ENCODE results near the gene POTEH. TPM values are rescaled to one million over a fixed set of nuclear protein-coding genes. Genes with fewer than 3 reads are reported as not detected.
"Not testable (repeated sequence)": the region's sequence is repeated elsewhere in the genome, so short reads cannot be mapped to it uniquely, and the experiment has no call there.

POTEH gene
- total RNA-seq (not detected), polyA plus RNA-seq (0.02 TPM)
- long read RNA-seq, donor 1 = 0 reads
- long read RNA-seq, donor 2 = 0 reads
- long read RNA-seq, donor 3 = 0 reads
- long read RNA-seq, donor 4 = 0 reads
- long read RNA-seq, donor 5 = 0 reads
- long read RNA-seq, donor 6 = 0 reads
- long read RNA-seq, donor 7 = 0 reads
- long read RNA-seq, donor 8 = 0 reads
- long read RNA-seq, donor 9 = 0 reads
- long read RNA-seq, donor 10 = 0 reads

DNA sequence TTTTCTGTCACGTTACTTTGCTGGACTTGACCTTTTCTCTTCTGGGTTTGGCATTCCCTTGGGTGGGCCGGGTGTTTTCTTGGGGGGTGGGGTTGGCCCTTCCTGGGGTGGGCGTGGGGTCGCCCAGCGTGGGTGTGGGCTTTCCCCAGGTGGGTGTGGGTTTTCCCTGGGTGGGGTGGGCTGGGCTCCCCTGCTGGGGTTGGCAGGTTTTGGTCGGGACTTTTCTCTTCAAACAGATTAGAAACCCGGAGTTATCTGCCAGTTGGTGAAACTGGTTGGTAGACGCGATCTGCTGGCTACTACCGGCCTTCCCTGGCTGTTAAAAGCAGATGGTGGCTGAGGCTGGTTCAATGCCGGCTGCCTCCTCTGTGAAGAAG is at the start of gene POTEH:
Gene POTEH (plus strand): TSS at position 278 of the 377 bp plus-strand sequence. CDS start 52 bp downstream, at position 330.
- H3K27ac ChIP-seq (ENCODE audit: low read depth in 1 of 2, low read length in 1 of 2); H3K4me3 ChIP-seq (ENCODE audit: low read length in 2 of 2); H3K9me3 ChIP-seq (ENCODE audit: control insufficient read depth in 2 of 2, insufficient read depth in 1 of 2, low read length in 1 of 2); DNase-seq (ENCODE audit: low read depth in 6 of 9, low spot score in 9 of 9); H3K27me3 ChIP-seq (ENCODE audit: control insufficient read depth in 2 of 2, insufficient read depth in 1 of 2, low read length in 1 of 2); H3K4me1 ChIP-seq (ENCODE audit: control insufficient read depth in 2 of 2, insufficient read depth in 2 of 2, low read length in 2 of 2); H3K36me3 ChIP-seq (ENCODE audit: control insufficient read depth in 2 of 2, insufficient read depth in 2 of 2, low read length in 1 of 2): not testable (repeated sequence)
- WGBS = 85% methylated on average over 7 of the region's 11 CpGs

DNA sequence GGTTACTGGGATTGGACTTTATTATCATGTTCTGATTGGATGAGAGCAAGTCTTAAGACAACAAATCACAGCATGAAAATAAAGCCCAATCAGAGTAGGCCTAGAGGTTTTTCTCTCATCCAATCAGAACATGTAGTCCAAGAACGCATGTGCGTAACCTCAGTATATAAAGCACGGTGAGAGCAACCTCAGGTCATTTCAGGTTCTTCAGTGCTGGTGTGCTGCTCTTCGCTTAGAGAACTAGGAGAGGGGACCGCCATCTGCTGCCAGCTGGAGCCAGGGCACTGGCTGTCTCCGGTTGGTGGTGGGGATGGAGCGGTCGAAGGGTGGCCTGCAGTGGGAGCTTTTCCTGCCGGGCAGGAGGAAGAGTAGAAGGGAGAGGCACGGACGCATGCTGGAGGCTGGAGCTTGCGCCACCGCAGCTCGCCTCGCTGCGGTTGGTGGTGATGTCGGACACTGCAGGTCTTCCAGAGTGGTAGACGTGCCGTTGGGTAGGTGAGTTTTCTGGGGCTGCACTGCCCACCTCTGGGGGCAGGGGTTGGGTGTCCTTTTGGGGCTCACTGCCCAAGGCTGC is 47.5 kb upstream of the POTEH start:
- not testable (repeated sequence) for H3K27me3 ChIP-seq (ENCODE audit: control insufficient read depth in 2 of 2, insufficient read depth in 1 of 2, low read length in 1 of 2); H3K4me1 ChIP-seq (ENCODE audit: control insufficient read depth in 2 of 2, insufficient read depth in 2 of 2, low read length in 2 of 2); H3K9me3 ChIP-seq (ENCODE audit: control insufficient read depth in 2 of 2, insufficient read depth in 1 of 2, low read length in 1 of 2); H3K4me3 ChIP-seq (ENCODE audit: low read length in 2 of 2); H3K27ac ChIP-seq (ENCODE audit: low read depth in 1 of 2, low read length in 1 of 2); DNase-seq (ENCODE audit: low read depth in 6 of 9, low spot score in 9 of 9); H3K36me3 ChIP-seq (ENCODE audit: control insufficient read depth in 2 of 2, insufficient read depth in 2 of 2, low read length in 1 of 2)
- WGBS = 96% methylated on average over 6 of the region's 19 CpGs

DNA sequence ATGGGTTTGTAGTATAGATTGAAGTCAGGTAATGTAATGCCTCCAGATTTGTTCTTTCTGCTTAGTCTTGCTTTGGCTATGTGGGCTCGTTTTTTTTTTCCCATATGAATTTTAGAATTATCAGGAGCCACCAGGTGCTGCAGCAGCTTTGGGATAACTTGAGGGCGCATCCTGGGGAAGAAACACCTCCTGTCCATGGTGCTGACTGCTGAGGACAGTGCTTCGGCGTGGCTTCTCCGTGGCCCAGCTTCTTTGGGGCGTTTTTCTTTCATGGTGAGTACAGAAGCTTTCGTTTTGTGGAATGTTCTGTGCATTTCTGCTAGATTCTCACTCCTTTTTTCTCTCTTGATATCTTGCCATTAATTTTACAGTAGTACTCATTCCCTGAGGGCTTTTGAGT is 37.9 kb upstream of the POTEH start:
- WGBS = 71% methylated on average over 6 of the region's 7 CpGs
- not testable (repeated sequence) for DNase-seq (ENCODE audit: low read depth in 6 of 9, low spot score in 9 of 9); H3K4me1 ChIP-seq (ENCODE audit: control insufficient read depth in 2 of 2, insufficient read depth in 2 of 2, low read length in 2 of 2)

GRCh38 chr22:15652738-15653137 is 37.1 kb upstream of the POTEH start:
- no CpG with 5 or more reads among the region's 6 CpGs for WGBS
- not testable (repeated sequence) for H3K27me3 ChIP-seq (ENCODE audit: control insufficient read depth in 2 of 2, insufficient read depth in 1 of 2, low read length in 1 of 2); H3K27ac ChIP-seq (ENCODE audit: low read depth in 1 of 2, low read length in 1 of 2); H3K4me1 ChIP-seq (ENCODE audit: control insufficient read depth in 2 of 2, insufficient read depth in 2 of 2, low read length in 2 of 2); H3K36me3 ChIP-seq (ENCODE audit: control insufficient read depth in 2 of 2, insufficient read depth in 2 of 2, low read length in 1 of 2); DNase-seq (ENCODE audit: low read depth in 6 of 9, low spot score in 9 of 9); H3K4me3 ChIP-seq (ENCODE audit: low read length in 2 of 2); H3K9me3 ChIP-seq (ENCODE audit: control insufficient read depth in 2 of 2, insufficient read depth in 1 of 2, low read length in 1 of 2)

More for the DNA sequence above, 37.9 kb upstream of the POTEH start:
- H3K27me3 ChIP-seq (ENCODE audit: control insufficient read depth in 2 of 2, insufficient read depth in 1 of 2, low read length in 1 of 2); H3K4me3 ChIP-seq (ENCODE audit: low read length in 2 of 2); H3K36me3 ChIP-seq (ENCODE audit: control insufficient read depth in 2 of 2, insufficient read depth in 2 of 2, low read length in 1 of 2); H3K27ac ChIP-seq (ENCODE audit: low read depth in 1 of 2, low read length in 1 of 2); H3K9me3 ChIP-seq (ENCODE audit: control insufficient read depth in 2 of 2, insufficient read depth in 1 of 2, low read length in 1 of 2): not testable (repeated sequence)

- H3K9me3 ChIP-seq (ENCODE audit: control insufficient read depth in 2 of 2, insufficient read depth in 1 of 2, low read length in 1 of 2); DNase-seq (ENCODE audit: low read depth in 6 of 9, low spot score in 9 of 9); H3K36me3 ChIP-seq (ENCODE audit: control insufficient read depth in 2 of 2, insufficient read depth in 2 of 2, low read length in 1 of 2); H3K4me3 ChIP-seq (ENCODE audit: low read length in 2 of 2); H3K4me1 ChIP-seq (ENCODE audit: control insufficient read depth in 2 of 2, insufficient read depth in 2 of 2, low read length in 2 of 2); H3K27me3 ChIP-seq (ENCODE audit: control insufficient read depth in 2 of 2, insufficient read depth in 1 of 2, low read length in 1 of 2); H3K27ac ChIP-seq (ENCODE audit: low read depth in 1 of 2, low read length in 1 of 2): not testable (repeated sequence)
- 78% methylated on average over 2 of the region's 2 CpGs for WGBS
Measured at GRCh38 chr22:15653241-15653640, 36.6 kb upstream of the POTEH start.

- DNase-seq (ENCODE audit: low read depth in 6 of 9, low spot score in 9 of 9); H3K4me1 ChIP-seq (ENCODE audit: control insufficient read depth in 2 of 2, insufficient read depth in 2 of 2, low read length in 2 of 2); H3K27me3 ChIP-seq (ENCODE audit: control insufficient read depth in 2 of 2, insufficient read depth in 1 of 2, low read length in 1 of 2); H3K27ac ChIP-seq (ENCODE audit: low read depth in 1 of 2, low read length in 1 of 2); H3K36me3 ChIP-seq (ENCODE audit: control insufficient read depth in 2 of 2, insufficient read depth in 2 of 2, low read length in 1 of 2); H3K4me3 ChIP-seq (ENCODE audit: low read length in 2 of 2); H3K9me3 ChIP-seq (ENCODE audit: control insufficient read depth in 2 of 2, insufficient read depth in 1 of 2, low read length in 1 of 2): not testable (repeated sequence)
- no CpG with 5 or more reads among the region's 2 CpGs for WGBS
Measured at GRCh38 chr22:15661102-15661501, 28.7 kb upstream of the POTEH start.

- not testable (repeated sequence) for H3K4me1 ChIP-seq (ENCODE audit: control insufficient read depth in 2 of 2, insufficient read depth in 2 of 2, low read length in 2 of 2); H3K36me3 ChIP-seq (ENCODE audit: control insufficient read depth in 2 of 2, insufficient read depth in 2 of 2, low read length in 1 of 2); H3K27ac ChIP-seq (ENCODE audit: low read depth in 1 of 2, low read length in 1 of 2); DNase-seq (ENCODE audit: low read depth in 6 of 9, low spot score in 9 of 9); H3K4me3 ChIP-seq (ENCODE audit: low read length in 2 of 2); H3K9me3 ChIP-seq (ENCODE audit: control insufficient read depth in 2 of 2, insufficient read depth in 1 of 2, low read length in 1 of 2); H3K27me3 ChIP-seq (ENCODE audit: control insufficient read depth in 2 of 2, insufficient read depth in 1 of 2, low read length in 1 of 2)
- 100% methylated on average over 1 of the region's 3 CpGs for WGBS
Measured at GRCh38 chr22:15664682-15665081, 25.1 kb upstream of the POTEH start.

DNA sequence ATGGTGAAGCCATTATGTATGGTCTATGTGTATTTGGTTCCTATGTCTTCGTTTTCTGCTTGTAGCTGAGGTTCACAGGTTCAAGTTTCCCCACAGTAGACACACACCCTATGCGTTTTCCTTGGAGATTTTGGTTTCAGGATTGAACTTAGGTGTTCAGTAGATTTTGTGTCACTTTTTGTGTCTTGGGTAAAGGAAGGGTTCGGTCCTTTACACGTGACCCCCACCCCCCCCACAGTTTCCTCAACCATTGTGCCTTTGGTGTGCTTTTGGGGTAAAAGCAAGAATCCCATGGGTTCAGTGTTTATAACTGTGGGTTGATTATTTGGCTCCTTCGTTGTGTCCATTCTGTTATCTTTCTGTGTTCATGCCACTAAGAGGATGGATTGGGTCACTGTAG is 24.3 kb upstream of the POTEH start:
- DNase-seq (ENCODE audit: low read depth in 6 of 9, low spot score in 9 of 9); H3K4me1 ChIP-seq (ENCODE audit: control insufficient read depth in 2 of 2, insufficient read depth in 2 of 2, low read length in 2 of 2); H3K36me3 ChIP-seq (ENCODE audit: control insufficient read depth in 2 of 2, insufficient read depth in 2 of 2, low read length in 1 of 2); H3K27me3 ChIP-seq (ENCODE audit: control insufficient read depth in 2 of 2, insufficient read depth in 1 of 2, low read length in 1 of 2); H3K27ac ChIP-seq (ENCODE audit: low read depth in 1 of 2, low read length in 1 of 2); H3K9me3 ChIP-seq (ENCODE audit: control insufficient read depth in 2 of 2, insufficient read depth in 1 of 2, low read length in 1 of 2); H3K4me3 ChIP-seq (ENCODE audit: low read length in 2 of 2): not testable (repeated sequence)
- 72% methylated on average over 5 of the region's 5 CpGs for WGBS

DNA sequence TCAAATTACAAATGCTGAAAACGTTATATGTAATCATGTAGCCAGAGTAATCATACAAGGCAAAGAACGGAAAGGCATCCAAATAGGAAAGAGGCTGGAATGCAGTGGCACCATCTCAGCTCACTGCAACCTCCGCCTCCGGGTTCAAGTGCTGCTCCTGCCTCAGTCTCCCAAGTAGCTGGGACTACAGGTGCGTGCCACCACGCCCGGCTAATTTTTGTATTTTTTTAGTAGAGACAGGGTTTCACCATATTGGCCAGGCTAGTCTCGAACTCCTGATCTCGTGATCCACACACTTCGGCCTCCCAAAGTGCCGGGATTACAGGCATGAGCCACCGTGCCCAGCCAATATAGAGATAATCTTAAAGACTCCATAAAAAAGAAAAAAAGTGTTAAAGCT is 20.4 kb upstream of the POTEH start:
- H3K4me3 ChIP-seq (ENCODE audit: low read length in 2 of 2); H3K27me3 ChIP-seq (ENCODE audit: control insufficient read depth in 2 of 2, insufficient read depth in 1 of 2, low read length in 1 of 2); DNase-seq (ENCODE audit: low read depth in 6 of 9, low spot score in 9 of 9); H3K9me3 ChIP-seq (ENCODE audit: control insufficient read depth in 2 of 2, insufficient read depth in 1 of 2, low read length in 1 of 2); H3K27ac ChIP-seq (ENCODE audit: low read depth in 1 of 2, low read length in 1 of 2); H3K4me1 ChIP-seq (ENCODE audit: control insufficient read depth in 2 of 2, insufficient read depth in 2 of 2, low read length in 2 of 2); H3K36me3 ChIP-seq (ENCODE audit: control insufficient read depth in 2 of 2, insufficient read depth in 2 of 2, low read length in 1 of 2): not testable (repeated sequence)
- 93% methylated on average over 8 of the region's 12 CpGs for WGBS
